Measurements from ENCODE around the gene SLC35A4.

SLC35A4 gene

DNA sequence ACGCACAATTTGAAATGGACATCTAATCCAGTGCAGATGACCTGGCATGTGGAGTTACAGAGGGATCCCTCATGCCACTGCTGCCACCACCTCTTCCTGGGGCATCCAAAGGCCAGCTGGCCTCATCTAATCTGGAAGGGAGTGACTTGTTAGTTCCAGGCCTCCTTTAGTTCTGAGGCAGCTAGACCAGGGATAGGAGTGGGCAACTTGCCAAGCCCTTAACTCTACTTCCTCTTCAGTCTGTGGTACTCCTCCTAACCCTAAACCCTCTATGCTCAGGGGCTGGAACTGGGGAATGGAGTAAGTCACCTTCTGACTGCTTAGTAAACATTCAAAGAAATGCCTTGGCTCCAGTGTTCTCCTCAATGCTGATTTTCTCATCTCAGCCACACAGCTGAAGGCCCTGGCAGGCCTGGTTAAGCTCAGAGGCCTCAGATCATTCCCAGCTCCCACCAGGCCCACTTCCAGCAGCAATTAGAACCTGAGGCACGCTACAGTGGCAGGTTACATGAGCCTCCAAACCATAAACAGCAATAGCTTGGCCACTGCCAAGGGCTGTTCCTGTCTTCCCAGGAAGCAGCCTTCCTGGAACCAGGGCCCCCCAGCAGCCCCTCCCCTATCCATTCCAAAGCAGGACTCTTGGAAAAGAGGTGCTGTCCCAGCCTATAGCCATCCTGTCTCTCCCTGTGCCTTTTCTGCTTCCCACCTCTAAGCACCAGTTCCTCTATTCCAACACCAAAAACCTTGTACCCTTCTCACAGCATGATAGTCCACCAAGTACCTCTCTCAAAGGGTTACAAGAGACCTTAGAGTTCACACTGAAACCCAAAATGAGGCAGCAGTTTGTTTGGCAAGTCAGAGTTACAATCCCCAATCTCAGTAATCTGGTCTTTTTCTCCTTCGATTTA is 15.1 kb upstream of the SLC35A4 start:
- TF ChIP-seq, protein P1, sequence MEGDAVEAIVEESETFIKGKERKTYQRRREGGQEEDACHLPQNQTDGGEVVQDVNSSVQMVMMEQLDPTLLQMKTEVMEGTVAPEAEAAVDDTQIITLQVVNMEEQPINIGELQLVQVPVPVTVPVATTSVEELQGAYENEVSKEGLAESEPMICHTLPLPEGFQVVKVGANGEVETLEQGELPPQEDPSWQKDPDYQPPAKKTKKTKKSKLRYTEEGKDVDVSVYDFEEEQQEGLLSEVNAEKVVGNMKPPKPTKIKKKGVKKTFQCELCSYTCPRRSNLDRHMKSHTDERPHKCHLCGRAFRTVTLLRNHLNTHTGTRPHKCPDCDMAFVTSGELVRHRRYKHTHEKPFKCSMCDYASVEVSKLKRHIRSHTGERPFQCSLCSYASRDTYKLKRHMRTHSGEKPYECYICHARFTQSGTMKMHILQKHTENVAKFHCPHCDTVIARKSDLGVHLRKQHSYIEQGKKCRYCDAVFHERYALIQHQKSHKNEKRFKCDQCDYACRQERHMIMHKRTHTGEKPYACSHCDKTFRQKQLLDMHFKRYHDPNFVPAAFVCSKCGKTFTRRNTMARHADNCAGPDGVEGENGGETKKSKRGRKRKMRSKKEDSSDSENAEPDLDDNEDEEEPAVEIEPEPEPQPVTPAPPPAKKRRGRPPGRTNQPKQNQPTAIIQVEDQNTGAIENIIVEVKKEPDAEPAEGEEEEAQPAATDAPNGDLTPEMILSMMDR (IDR thresholded peaks at IDR 0.05; ENCODE audit: low read depth, low read length, missing control alignments): no peak
- Histone ChIP-seq H3K27me3 (replicated peaks) (no peaks in the 10 kb centered on the region), H3K27ac (no peak overlapping the region), H3K36me3 (replicated peaks) (peaks cover 35% of the 10 kb centered on the region), H3K4me3 (ENCODE audit: low read depth, low read length) (no peak overlapping the region)
- DNase-seq: peak; percentile 11
- in situ Hi-C loops (cut with HindIII; ENCODE audit: low pct_ligation_motif_present, low sequenced_read_pairs): no loop called here

DNA sequence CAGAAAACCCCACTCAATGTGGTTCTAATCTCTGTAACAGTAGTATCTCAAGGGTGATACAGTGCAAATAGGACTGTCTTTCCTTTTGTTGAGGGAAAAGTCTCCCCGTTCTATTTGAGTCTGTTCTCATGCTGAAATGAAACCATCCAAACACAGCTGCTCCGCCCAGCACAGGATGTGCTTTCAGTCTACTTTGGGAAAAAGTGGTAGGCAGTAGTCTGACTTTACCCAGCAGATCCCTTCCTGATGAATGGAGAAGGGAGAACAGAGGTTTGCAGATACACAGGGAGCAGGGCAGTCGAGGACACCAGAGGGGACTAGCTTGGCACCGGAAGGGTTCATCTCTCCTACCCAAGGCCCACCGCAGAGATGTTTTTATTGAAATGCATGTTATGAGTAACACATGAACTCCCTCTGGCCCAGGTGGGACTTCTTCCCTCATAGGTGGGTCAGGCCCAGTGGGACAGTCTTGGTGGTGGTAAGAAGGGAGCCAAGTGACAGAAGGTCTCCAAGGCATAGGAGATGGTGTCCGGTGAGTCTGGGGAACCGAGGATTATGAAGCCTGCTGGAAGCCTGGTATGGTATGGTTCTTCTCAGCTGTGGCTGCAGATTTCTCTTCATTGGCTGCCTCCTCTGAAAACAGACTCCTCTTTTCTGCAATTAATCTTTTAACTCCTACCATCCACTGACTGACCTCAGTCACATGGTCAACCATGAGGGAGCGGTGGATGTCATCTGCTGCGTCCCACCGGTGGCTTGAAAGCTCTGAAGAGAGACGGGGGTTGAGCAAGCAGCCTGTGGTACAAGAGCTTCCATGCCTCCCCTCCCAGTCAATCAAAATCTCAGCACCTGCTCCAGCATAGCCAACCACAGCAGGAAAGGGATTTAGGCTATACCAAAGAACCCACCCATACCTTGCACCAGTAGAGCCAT is 14.2 kb upstream of the SLC35A4 start:
- in situ Hi-C loops (cut with HindIII; ENCODE audit: low pct_ligation_motif_present, low sequenced_read_pairs): no loop called here
- DNase-seq: no peak
- Histone ChIP-seq H3K27me3 (replicated peaks) (no peaks in the 10 kb centered on the region), H3K36me3 (replicated peaks) (peaks cover 35% of the 10 kb centered on the region), H3K27ac (no peak overlapping the region), H3K4me3 (ENCODE audit: low read depth, low read length) (no peak overlapping the region)
- TF ChIP-seq, protein P1 (IDR thresholded peaks at IDR 0.05; ENCODE audit: low read depth, low read length, missing control alignments): no peak

DNA sequence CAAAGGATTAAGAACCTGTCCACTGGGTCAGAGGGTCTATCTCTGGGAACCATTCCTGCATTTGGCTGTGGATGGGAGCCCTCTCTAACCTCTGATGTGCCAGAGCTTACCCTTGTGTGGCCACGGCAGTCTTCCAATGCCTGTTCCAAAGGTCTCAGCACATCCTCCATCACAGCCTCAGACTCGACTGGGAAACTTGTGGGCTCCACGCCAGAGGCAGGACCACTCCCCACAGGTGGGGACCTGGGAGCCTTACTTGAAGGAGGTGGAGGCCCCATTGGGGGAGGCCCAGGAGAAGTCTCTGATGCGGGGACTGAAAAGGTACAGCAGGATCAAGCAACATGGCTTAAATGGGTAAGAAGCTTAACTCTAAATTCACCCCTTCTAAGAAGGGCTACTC is 12.8 kb upstream of the SLC35A4 start:
- Histone ChIP-seq H3K4me3 (ENCODE audit: low read depth, low read length) (no peak overlapping the region), H3K27ac (no peak overlapping the region), H3K36me3 (replicated peaks) (peaks cover 35% of the 10 kb centered on the region), H3K27me3 (replicated peaks) (no peaks in the 10 kb centered on the region)
- in situ Hi-C loops (cut with HindIII; ENCODE audit: low pct_ligation_motif_present, low sequenced_read_pairs): no loop called here
- DNase-seq: no peak
- TF ChIP-seq, protein P1 (IDR thresholded peaks at IDR 0.05; ENCODE audit: low read depth, low read length, missing control alignments): no peak

DNA sequence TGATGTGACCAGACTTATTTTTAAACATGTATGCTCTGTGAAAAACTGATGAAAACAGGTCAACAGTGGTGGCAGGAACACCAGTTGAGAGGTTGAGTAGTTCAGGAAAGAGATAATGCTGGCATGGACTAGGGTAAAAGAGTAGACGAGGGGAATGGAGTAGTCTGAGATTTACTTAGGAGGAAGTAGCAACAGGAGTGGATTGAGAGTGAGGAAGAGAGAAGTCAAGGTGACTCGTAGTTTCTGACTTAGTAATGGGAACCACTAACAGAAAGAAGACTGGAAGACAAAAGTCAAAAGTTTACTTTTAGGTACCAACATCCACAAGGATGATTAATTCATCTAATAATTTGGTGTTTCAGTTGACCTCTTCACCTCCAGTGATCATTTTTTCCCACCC is 11.0 kb upstream of the SLC35A4 start:
- TF ChIP-seq, protein P1 (IDR thresholded peaks at IDR 0.05; ENCODE audit: low read depth, low read length, missing control alignments): no peak
- Histone ChIP-seq H3K27ac (no peak overlapping the region), H3K4me3 (ENCODE audit: low read depth, low read length) (no peak overlapping the region), H3K36me3 (replicated peaks) (peaks cover 35% of the 10 kb centered on the region), H3K27me3 (replicated peaks) (no peaks in the 10 kb centered on the region)
- in situ Hi-C loops (cut with HindIII; ENCODE audit: low pct_ligation_motif_present, low sequenced_read_pairs): no loop called here
- DNase-seq: no peak

DNA sequence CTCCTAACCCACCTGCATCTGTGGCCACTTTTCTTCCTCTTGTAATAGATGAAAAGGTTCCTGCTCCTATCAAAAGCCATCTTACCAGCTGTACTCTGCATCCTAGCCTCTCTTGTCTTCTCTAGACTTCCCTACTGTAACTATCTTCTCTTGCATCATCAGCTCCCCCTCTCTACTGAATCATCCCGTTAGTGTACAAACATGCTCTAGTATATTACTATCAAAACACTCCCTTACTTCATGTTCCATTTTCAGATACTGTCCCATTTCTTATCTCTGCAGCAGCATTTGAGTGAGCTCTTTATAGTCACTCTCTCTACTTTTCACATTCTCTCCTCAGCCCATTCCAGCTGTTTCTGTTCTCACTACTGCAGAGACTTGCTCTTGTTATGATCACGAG is 10.2 kb upstream of the SLC35A4 start:
- no peaks in the 10 kb centered on the region for H3K27me3 ChIP-seq (replicated peaks)
- TF ChIP-seq, protein P1 (IDR thresholded peaks at IDR 0.05; ENCODE audit: low read depth, low read length, missing control alignments): no peak
- peak overlapping the region; percentile 50 for H3K27ac ChIP-seq
- in situ Hi-C loops (cut with HindIII; ENCODE audit: low pct_ligation_motif_present, low sequenced_read_pairs): no loop called here
- H3K4me3 ChIP-seq (ENCODE audit: low read depth, low read length): no peak overlapping the region
- peak; percentile 73 for DNase-seq
- peaks cover 30% of the 10 kb centered on the region for H3K36me3 ChIP-seq (replicated peaks)
